Lung (tissue), 12 donors: ENCODE data around the gene CRYZL1. TPM values are rescaled to one million over a fixed set of nuclear protein-coding genes. Genes with fewer than 3 reads are reported as not detected.
A peak's percentile ranks its signal among the peaks of the same experiment; 100 is the strongest.

ENCODE experiments used
- ATAC-seq: fragments of 200-7000 bp; cut with Tn5 transposase; one replicate; pipeline ENCODE4 v1.9.1; 2020; ENCODE audit warnings: moderate number of reproducible peaks; ENCODE audit not compliant: insufficient read depth, low FRiP score
- DNase-seq, 3 donors: peaks; one replicate each; pipeline ENCODE4 v3.0.0-alpha.2; 2013 to 2017
- H3K27ac ChIP-seq, 2 donors: one replicate each; pipeline ENCODE4 v1.5.1; 2013; ENCODE audit warnings: mild to moderate bottlenecking in 2 of 2, moderate library complexity in 2 of 2, control low read depth in 1 of 2, inconsistent platforms in 1 of 2, low read depth in 1 of 2, low read length in 1 of 2
- H3K27me3 ChIP-seq, 3 donors: one replicate each; pipeline ENCODE4 v1.5.1; 2013; ENCODE audit warnings: low read length in 2 of 3; ENCODE audit not compliant: control insufficient read depth in 3 of 3, insufficient read depth in 3 of 3
- H3K36me3 ChIP-seq, 4 donors: one replicate each; pipeline ENCODE4 v1.5.1; 2013; ENCODE audit warnings: low read length in 4 of 4, mild to moderate bottlenecking in 1 of 4, moderate library complexity in 1 of 4; ENCODE audit not compliant: control insufficient read depth in 4 of 4, insufficient read depth in 4 of 4
- H3K4me1 ChIP-seq, 5 donors: one replicate each; pipeline ENCODE4 v1.5.1; 2013; ENCODE audit warnings: low read length in 5 of 5, mild to moderate bottlenecking in 2 of 5, moderate library complexity in 1 of 5; ENCODE audit not compliant: control insufficient read depth in 5 of 5, insufficient read depth in 5 of 5
- H3K4me3 ChIP-seq: one replicate; pipeline ENCODE4 v1.5.1; 2013; ENCODE audit warnings: mild to moderate bottlenecking, control low read depth, moderate library complexity
- H3K9ac ChIP-seq, 2 donors: one replicate each; pipeline ENCODE4 v1.5.1; 2013; ENCODE audit warnings: low read length in 2 of 2, control low read depth in 1 of 2; ENCODE audit not compliant: insufficient read depth in 1 of 2
- H3K9me3 ChIP-seq, 4 donors: one replicate each; pipeline ENCODE4 v1.5.1; 2013; ENCODE audit warnings: low read length in 3 of 4, mild to moderate bottlenecking in 1 of 4, moderate library complexity in 1 of 4; ENCODE audit not compliant: control insufficient read depth in 4 of 4, insufficient read depth in 3 of 4
- CTCF ChIP-seq: IDR thresholded peaks from 2 replicates; pipeline ENCODE4 v1.5.1; 2012; ENCODE audit warnings: mild to moderate bottlenecking; ENCODE audit errors: control extremely low read depth, extremely low read depth
- WGBS, 2 donors: extraction: QIAGEN DNeasy Blood & Tissue Kit; methylation state at CpG; one replicate each; pipeline ENCODE4 v1.1.7; 2013; 5-methylcytosine and 5-hydroxymethylcytosine counted together
- polyA plus RNA-seq, 2 donors: library from polyadenylated mRNA; stranded (reverse); fragments of 200-250 nt; gene quantifications; one replicate each; pipeline ENCODE4 v1.2.1, GENCODE V29; 2013
- total RNA-seq, 2 donors: library from RNA; depleted of rRNA in 1 of 2; stranded (reverse); fragments of >200 nt in 1 of 2; gene quantifications; one replicate each; pipeline ENCODE4 v1.2.1, GENCODE V29; 2014 to 2021
- donor health status: control.
- donor health status: control.
- donor health status: Bipolar disorder and iron deficiency.
- donor health status: healthy.
- donor health status: DM: yes; HTN: yes; CAD: no.

CRYZL1 gene
- total and polyA plus RNA-seq, 4 donors: 16.4 to 64.2 (median 30.3) TPM

- Histone ChIP-seq H3K4me3 (no peak overlapping the region), H3K27me3 (no peaks in the 10 kb centered on the region), H3K4me1 (peaks cover 0 to 32% (median 16%) of the 10 kb centered on the region in 5 donors), H3K36me3 (no peaks in the 10 kb centered on the region), H3K9ac (no peak overlapping the region), H3K9me3 (no peaks in the 10 kb centered on the region), H3K27ac (no peak overlapping the region)
- ATAC-seq (no peak), DNase-seq (no peak)
- 83 to 85% methylated on average over 2 of the region's 2 CpGs for WGBS, 2 donors
- TF ChIP-seq CTCF: no peak
Measured at GRCh38 chr21:33684068-33684467, 42.5 kb upstream of the CRYZL1 start.

GRCh38 chr21:33682992-33683627 is 41.6 kb upstream of the CRYZL1 start:
- ATAC-seq: no peak

GRCh38 chr21:33680870-33681269 is 39.3 kb upstream of the CRYZL1 start:
- Histone ChIP-seq H3K27me3 (no peaks in the 10 kb centered on the region), H3K36me3 (peaks cover 0 to 3% (median 0%) of the 10 kb centered on the region in 4 donors), H3K9ac (no peak overlapping the region), H3K4me3 (no peak overlapping the region), H3K27ac (no peak overlapping the region), H3K4me1 (peaks cover 0 to 22% (median 12%) of the 10 kb centered on the region in 5 donors), H3K9me3 (no peaks in the 10 kb centered on the region)
- DNase-seq: no peak
- ATAC-seq: no peak
- 94 to 96% methylated on average over 6 of the region's 6 CpGs for WGBS, 2 donors
- TF ChIP-seq CTCF: no peak

More at GRCh38 chr21:33682992-33683627, 41.6 kb upstream of the CRYZL1 start:
- peak overlapping the region in 1 of 2 donors; percentile 6 for H3K27ac ChIP-seq
- TF ChIP-seq CTCF: no peak
- 86 to 96% methylated on average over 4 of the region's 4 CpGs for WGBS, 2 donors
- peaks cover 0 to 29% (median 14%) of the 10 kb centered on the region in 5 donors for H3K4me1 ChIP-seq
- no peaks in the 10 kb centered on the region for H3K9me3 ChIP-seq
- no peak overlapping the region for H3K4me3 ChIP-seq
- H3K27me3 ChIP-seq: no peaks in the 10 kb centered on the region
- DNase-seq: no peak
- no peak overlapping the region for H3K9ac ChIP-seq
- peaks cover 0 to 3% (median 0%) of the 10 kb centered on the region in 4 donors for H3K36me3 ChIP-seq
